Gastroesophageal sphincter (tissue), 4 donors: ENCODE measurements around the gene EXOC4. TPM values are rescaled to one million over a fixed set of nuclear protein-coding genes. Genes with fewer than 3 reads are reported as not detected.

Source experiments
- ATAC-seq: fragments of 150-250 bp; one replicate; pipeline ENCODE4 v1.9.1; 2016; ENCODE audit warnings: mild to moderate bottlenecking, moderate library complexity
- H3K27ac ChIP-seq, 4 donors: fragments of 200-600 bp; sonication (generic) in 3 of 4; 1 replicate in 3 of 4; 2 replicates in 1 of 4; pipeline ENCODE4 v1.5.1; 2016 to 2019
- H3K27me3 ChIP-seq: fragments of 200-600 bp; sonication (generic); one replicate; pipeline ENCODE4 v1.5.1; 2019
- H3K36me3 ChIP-seq, 2 donors: fragments of 200-600 bp; sonication (generic); one replicate each; pipeline ENCODE4 v1.5.1; 2019; ENCODE audit warnings: control low read depth in 1 of 2
- H3K4me1 ChIP-seq, 3 donors: fragments of 200-600 bp; sonication (generic); 1 replicate in 2 of 3; 2 replicates in 1 of 3; pipeline ENCODE4 v1.5.1; 2016 to 2019; ENCODE audit warnings: control low read depth in 2 of 3
- H3K4me3 ChIP-seq, 2 donors: fragments of 200-600 bp; sonication (generic); one replicate each; pipeline ENCODE4 v1.5.1; 2019; ENCODE audit warnings: mild to moderate bottlenecking in 1 of 2, moderate library complexity in 1 of 2
- H3K9me3 ChIP-seq, 3 donors: fragments of 200-600 bp; sonication (generic); one replicate each; pipeline ENCODE4 v1.5.1; 2017 to 2019; ENCODE audit warnings: control low read depth in 2 of 3
- EP300 ChIP-seq: sonication (generic); formaldehyde crosslinking; IDR thresholded peaks from one replicate; pipeline ENCODE4 v1.6.1; 2017; ENCODE audit warnings: antibody characterized with exemption, mild to moderate bottlenecking
- POLR2A ChIP-seq, 2 donors: fragments of 450-650 bp; IDR thresholded peaks; one replicate each; pipeline ENCODE4 v1.6.1; 2017; ENCODE audit warnings: antibody characterized with exemption in 2 of 2, mild to moderate bottlenecking in 2 of 2, moderate library complexity in 1 of 2
- POLR2AphosphoS5 ChIP-seq: sonication (generic); formaldehyde crosslinking; IDR thresholded peaks from one replicate; pipeline ENCODE4 v1.6.1; 2017; ENCODE audit warnings: antibody characterized with exemption
- WGBS, 2 donors: methylation state at CpG; one replicate each; pipeline ENCODE4 v1.1.5; 2018; ENCODE audit warnings: low coverage in 1 of 2; 5-methylcytosine and 5-hydroxymethylcytosine counted together
- total RNA-seq, 4 donors: library from RNA; depleted of rRNA; stranded (reverse); fragments of >200 nt; gene quantifications; one replicate each; pipeline ENCODE4 v1.1.0, GENCODE V29; 2016
- TF ChIP-seq, protein P1 (sequence below), 4 experiments: fragments of 200-600 bp in 2 of 4; fragments of 450-650 bp in 2 of 4; sonication (generic) in 1 of 4; IDR thresholded peaks; one replicate each; pipeline ENCODE4 v1.5.1; 2017 to 2019; ENCODE audit warnings: antibody characterized with exemption in 4 of 4, mild to moderate bottlenecking in 2 of 4, moderate library complexity in 2 of 4

The EXOC4 gene
- total RNA-seq, 4 donors from 2014 or later = 46.3 to 85.8 (median 51.9) TPM

DNA sequence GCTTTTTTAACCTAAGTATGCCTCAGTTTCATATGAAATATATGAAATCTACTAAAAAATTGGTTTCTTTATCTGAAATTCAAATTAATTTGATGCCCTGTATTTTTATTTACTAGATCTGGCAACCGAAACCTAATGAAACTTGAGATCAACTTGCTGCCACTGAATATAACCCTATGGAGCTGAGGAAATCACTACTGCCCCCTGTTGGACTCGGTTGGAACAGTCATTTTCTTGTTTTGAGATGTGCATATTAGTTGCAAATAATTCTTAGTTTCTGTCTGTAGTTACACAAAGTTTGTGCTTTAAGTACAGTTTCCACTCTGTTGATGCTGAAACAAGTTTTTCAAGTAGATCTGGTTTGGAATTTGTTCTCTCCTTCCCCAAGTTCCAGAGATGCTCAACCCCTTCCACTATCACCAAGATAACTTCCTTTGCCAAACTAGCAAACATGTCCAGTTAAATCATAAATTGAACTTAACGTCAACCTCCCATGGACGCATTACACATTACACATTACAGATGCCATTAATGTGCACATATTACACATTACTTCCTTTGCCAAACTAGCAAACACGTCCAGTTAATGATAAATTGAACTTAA lies 22.2 kb upstream of the EXOC4 start:
- Histone ChIP-seq H3K27me3 (no peaks in the 10 kb centered on the region), H3K27ac (no peak overlapping the region), H3K9me3 (no peaks in the 10 kb centered on the region), H3K4me1 (no peaks in the 10 kb centered on the region), H3K36me3 (no peaks in the 10 kb centered on the region), H3K4me3 (no peak overlapping the region)
- ATAC-seq = no peak
- TF ChIP-seq POLR2A (IDR thresholded peaks at IDR 0.05) = no peak
- TF ChIP-seq POLR2AphosphoS5 = no peak
- no peak for TF ChIP-seq EP300
- TF ChIP-seq, protein P1, sequence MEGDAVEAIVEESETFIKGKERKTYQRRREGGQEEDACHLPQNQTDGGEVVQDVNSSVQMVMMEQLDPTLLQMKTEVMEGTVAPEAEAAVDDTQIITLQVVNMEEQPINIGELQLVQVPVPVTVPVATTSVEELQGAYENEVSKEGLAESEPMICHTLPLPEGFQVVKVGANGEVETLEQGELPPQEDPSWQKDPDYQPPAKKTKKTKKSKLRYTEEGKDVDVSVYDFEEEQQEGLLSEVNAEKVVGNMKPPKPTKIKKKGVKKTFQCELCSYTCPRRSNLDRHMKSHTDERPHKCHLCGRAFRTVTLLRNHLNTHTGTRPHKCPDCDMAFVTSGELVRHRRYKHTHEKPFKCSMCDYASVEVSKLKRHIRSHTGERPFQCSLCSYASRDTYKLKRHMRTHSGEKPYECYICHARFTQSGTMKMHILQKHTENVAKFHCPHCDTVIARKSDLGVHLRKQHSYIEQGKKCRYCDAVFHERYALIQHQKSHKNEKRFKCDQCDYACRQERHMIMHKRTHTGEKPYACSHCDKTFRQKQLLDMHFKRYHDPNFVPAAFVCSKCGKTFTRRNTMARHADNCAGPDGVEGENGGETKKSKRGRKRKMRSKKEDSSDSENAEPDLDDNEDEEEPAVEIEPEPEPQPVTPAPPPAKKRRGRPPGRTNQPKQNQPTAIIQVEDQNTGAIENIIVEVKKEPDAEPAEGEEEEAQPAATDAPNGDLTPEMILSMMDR (IDR thresholded peaks at IDR 0.05) = peak; percentile 29 to 63 (median 38)
- 29 to 32% methylated on average over 5 of the region's 5 CpGs for WGBS, 2 donors

- no peak for ATAC-seq
- Histone ChIP-seq H3K4me3 (no peak overlapping the region), H3K4me1 (no peaks in the 10 kb centered on the region), H3K9me3 (no peaks in the 10 kb centered on the region), H3K27me3 (no peaks in the 10 kb centered on the region), H3K36me3 (no peaks in the 10 kb centered on the region), H3K27ac (no peak overlapping the region)
- TF ChIP-seq, protein P1 (IDR thresholded peaks at IDR 0.05) = no peak
- TF ChIP-seq EP300 (no peak), POLR2AphosphoS5 (no peak), POLR2A (IDR thresholded peaks at IDR 0.05) (no peak)
- WGBS, 2 donors = 80 to 100% methylated on average over 1 to 7 of the region's 9 CpGs
These were observed 19.7 kb upstream of the EXOC4 start for GRCh38 chr7:133233142-133233541.

- WGBS, 2 donors = 74 to 77% methylated on average over 3 to 4 of the region's 4 CpGs
- TF ChIP-seq, protein P1 (IDR thresholded peaks at IDR 0.05) = no peak
- TF ChIP-seq POLR2AphosphoS5 (no peak), EP300 (no peak), POLR2A (IDR thresholded peaks at IDR 0.05) (no peak)
- Histone ChIP-seq H3K36me3 (no peaks in the 10 kb centered on the region), H3K27ac (no peak overlapping the region), H3K9me3 (no peaks in the 10 kb centered on the region), H3K27me3 (no peaks in the 10 kb centered on the region), H3K4me3 (no peak overlapping the region), H3K4me1 (no peaks in the 10 kb centered on the region)
- ATAC-seq = no peak
These were observed 17.7 kb upstream of the EXOC4 start for GRCh38 chr7:133234961-133235875.

GRCh38 chr7:133237545-133237944 lies 15.3 kb upstream of the EXOC4 start:
- no peaks in the 10 kb centered on the region for H3K36me3 ChIP-seq
- TF ChIP-seq, protein P1 (IDR thresholded peaks at IDR 0.05) = no peak
- TF ChIP-seq POLR2AphosphoS5 (no peak), EP300 (no peak), POLR2A (IDR thresholded peaks at IDR 0.05) (no peak)

More at GRCh38 chr7:133237545-133237944, 15.3 kb upstream of the EXOC4 start:
- no peak for ATAC-seq
- WGBS, 2 donors = 96 to 100% methylated on average over 2 to 3 of the region's 3 CpGs
- H3K4me3 ChIP-seq = no peak overlapping the region
- peaks cover 9% of the 10 kb centered on the region for H3K27me3 ChIP-seq
- no peak overlapping the region for H3K27ac ChIP-seq
- no peaks in the 10 kb centered on the region for H3K9me3 ChIP-seq
- no peaks in the 10 kb centered on the region for H3K4me1 ChIP-seq
